GM21367 (cell line): Measurements from ENCODE around the gene NRL.
A peak's percentile ranks its signal among the peaks of the same experiment; 100 is the strongest.

Experiments
- ATAC-seq: cut with Tn5 transposase; IDR thresholded peaks from one replicate; pipeline ENCODE4 v1.9.1; 2021; ENCODE audit not compliant: unreplicated experiment

The NRL gene

DNA sequence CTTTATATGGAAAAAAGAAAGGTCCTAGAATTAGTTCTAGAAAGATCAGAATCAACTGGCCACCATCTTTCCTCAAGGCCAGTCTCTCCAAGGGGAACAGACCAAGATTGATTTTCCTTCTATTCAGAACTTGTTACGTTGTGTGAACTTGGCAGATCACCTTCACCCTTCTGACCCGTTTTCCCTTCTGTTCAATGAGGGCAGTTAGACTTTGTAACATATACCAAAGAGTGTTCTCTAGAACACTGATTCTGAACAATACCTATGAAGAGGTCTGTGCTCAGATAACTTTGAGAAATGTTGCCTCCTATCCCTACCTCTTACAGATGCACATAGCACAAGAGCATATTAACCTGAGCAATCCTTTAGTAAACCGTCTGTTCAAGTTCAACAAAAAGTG lies 31.3 kb downstream of the NRL start:
- no peak for ATAC-seq

DNA sequence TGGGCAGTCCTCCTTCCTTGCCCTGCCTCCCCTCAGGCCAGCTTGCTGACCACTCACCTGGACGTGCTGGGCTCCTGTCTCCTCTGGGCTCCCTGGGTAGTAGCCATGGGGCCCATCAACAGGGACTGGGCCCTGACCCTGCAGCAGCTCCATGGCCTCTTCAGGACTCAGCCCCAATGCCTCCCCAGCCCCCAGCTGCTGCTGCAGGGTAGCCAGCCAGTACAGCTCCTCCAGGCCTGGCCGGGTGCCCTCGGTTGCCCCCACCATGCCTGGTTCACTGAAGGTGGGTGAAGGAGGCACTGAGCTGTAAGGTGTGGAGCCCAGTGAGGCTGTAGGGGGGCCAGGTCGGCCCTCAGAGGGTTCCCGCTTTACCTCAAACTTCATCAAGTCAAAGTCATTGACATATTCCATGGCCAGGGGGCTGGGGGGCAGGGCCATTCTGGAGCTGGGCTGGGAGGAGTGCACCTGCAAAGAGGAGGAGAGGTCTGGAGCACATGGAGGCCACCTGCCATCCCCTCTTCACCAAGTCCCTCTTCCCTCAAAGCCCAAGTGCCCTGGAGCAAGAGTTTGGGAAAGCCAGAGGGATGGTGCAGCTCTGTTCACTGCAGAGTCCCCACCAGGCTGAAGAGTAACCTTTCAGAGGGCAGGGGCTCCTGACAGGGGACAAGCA lies 32.2 kb downstream of the NRL start:
- ATAC-seq = no peak

DNA sequence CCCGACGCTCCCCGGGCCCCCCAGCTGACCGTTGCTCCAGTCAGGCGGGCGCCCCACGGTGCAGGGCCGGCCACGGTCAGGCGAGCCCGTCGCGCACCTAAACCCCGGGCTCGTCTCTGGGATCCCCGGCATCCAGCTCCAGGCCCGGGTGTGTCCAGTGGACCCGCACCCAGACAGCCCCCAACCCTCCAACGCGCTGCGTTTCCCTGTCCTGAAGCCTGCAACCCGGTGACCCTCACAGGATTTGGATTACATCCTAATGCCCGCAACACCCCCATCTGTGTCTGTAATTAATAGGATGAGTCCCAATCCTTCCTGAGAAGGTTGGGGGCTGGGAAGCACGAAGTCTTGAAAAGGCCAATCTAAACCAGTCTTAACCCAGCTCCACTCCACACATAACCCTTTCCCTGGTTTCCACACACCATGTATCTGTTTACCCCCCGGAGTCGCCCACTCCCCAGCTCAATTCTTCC lies 33.0 kb downstream of the NRL start:
- no peak for ATAC-seq

DNA sequence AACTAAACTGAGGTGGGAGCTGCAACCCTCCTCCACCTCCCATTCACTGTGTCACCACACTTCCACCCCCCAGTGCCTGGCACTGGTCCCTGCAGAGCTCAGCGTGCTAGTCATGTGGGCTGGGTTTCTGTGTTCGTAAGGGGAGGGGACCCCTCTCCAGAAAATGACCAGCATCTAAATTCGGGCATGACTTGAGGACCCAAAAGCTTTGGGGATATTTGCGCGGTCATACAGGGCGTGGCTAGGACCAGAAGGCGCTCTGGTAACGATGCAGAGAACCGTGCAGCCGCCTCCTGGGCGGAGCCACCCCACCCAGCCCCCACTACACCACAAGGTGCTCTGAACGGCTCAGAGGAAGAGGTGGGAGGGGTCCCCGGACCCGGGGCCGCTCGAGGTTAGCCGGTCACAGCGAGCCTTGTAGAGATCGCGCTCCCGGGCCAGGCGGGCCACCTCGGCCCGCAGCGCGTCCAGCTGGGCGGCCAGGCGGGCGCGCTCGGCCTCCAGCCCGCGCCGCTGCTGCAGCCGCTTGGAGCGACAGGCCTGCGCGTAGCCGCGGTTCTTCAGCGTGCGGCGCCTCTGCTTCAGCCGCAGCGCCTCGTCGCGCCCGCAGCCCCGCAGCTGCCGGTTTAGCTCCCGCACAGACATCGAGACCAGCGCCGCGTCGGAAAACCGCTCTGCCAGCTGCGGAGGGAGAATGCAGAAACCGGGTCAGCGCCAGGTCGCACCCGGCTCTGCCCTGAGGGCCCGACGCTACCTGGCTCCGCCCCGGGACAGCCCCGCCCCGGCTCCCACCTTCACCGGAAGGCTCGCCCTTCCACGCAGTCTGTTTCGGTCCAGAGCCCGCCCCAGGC lies 33.6 kb downstream of the NRL start:
- peak; percentile 88 for ATAC-seq

DNA sequence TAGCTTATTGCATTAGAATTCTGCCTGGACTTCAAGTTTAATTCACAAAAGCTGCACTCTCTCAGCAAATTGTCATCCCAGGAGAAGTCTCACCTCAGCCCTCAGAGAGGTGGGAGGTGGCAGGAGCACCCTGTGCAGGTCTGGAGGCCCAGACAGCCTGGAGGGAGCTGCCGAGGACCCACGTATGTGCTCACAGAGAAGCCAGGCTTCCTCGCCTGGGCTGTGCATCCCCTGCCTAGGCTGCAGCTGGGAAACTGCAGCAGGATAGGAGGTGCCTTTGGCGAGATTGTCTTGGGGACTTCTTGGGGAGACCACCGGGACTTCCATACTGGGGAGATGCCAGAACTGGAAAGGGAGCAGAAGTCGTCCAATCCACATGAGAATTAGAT lies 34.6 kb downstream of the NRL start:
- no peak for ATAC-seq

DNA sequence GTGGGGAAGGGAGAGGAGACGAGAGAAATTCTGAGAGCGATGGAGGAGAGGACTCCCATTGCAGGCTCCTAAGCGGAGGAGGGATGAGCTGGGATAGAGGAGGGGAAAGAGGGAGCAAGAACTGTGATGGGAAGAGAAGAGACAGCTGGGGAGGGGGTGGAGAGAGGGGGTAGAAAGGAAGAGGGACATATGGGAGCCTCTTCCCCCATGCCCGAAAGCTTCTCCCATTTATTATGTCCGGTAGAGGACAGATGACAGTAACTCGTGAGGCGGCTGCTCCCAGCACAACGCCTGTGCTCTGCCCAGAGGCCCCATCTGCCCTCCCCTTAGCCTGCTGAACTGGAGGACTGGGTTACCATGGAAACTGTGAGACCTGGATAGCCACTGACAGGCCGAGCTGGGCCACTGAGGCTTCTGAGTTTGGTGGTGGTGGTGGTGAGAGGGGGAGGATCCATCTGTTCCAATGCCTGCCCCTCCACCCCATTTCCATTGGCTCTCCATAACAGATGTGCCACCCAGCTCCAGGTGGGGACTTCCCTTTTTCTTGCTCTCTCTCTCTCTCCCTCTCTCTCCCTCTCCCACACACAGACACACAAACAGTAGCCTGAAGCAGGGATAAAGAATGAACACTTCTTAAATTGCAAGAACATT lies 35.1 kb downstream of the NRL start:
- no peak for ATAC-seq

DNA sequence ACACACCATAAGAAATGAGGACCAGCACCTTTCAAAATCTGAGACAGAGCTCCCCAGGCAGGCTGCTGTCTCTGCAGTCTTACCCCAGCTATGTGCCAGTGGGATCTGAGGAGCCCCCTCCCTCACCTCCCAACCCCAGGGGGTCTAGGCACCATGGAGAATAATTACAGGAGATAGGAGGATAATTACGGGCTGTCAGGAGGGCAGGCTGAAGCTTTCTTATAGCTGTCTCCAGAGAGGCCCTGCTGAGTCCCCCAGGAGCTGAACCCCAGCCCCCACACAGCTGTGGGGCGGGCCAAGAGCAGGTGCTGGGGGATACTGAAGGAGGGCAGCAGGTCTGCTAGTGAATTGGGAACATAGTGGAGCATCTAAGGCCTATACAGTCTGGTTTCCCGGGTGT lies 36.6 kb downstream of the NRL start:
- no peak for ATAC-seq

DNA sequence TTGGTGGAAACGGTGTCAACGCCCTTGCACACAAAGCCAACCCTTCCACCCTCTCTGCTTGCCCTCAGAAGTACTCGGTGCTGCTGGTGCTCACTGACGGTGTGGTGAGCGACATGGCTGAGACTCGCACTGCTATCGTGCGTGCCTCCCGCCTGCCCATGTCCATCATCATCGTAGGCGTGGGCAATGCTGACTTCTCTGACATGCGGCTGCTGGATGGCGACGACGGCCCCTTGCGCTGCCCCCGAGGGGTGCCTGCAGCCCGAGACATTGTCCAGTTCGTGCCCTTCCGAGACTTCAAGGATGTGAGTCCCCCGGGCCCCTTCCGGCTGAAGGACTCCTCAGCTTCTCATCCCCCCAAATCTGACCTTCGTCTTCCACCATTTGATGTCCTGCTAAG lies 37.7 kb downstream of the NRL start:
- no peak for ATAC-seq

DNA sequence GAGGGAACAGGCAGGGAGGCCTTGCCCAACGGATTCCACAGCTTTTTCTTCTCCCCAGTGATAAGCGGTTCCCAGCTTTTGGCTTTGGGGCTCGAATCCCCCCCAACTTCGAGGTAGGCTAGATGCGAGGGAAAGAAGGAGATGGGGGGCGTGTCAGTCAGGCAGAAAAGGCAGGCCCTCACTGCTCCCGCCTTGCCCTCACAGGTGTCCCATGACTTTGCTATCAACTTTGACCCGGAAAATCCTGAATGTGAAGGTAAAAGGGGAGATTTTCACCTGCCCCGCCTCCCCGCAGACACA lies 38.5 kb downstream of the NRL start:
- no peak for ATAC-seq

DNA sequence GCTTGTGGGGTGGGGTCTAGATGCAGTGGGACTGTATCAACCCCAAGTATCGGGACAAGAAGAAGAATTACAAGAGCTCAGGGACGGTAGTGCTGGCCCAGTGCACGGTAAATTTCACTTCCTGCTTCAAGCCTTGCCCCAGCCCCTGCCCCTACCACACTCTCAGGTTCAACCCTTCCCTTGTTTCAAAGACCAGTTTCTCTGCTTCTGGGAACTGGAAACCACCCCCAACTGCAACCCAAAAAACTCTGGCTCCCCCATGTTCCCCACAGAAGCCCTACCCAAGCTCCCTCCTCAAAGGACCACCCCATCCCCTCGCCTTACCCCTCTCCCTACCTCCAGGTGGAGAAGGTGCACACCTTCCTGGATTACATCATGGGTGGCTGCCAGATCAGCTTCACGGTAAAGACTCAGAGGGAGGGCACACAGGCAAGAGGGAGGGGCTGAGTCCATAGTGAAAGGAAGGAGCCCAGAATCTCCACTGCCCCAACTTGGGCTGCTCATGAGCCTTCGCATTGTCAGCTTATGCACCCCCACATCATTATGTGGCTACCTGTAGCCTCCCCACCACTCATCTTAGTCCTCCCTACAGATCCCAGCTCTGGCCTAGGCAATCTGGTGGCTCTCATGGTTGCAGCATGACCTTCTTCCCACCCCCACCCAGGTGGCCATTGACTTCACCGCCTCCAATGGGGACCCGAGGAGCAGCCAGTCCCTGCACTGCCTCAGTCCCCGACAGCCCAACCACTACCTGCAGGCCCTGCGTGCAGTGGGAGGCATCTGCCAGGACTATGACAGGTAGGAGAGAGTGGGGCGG lies 39.1 kb downstream of the NRL start:
- no peak for ATAC-seq

DNA sequence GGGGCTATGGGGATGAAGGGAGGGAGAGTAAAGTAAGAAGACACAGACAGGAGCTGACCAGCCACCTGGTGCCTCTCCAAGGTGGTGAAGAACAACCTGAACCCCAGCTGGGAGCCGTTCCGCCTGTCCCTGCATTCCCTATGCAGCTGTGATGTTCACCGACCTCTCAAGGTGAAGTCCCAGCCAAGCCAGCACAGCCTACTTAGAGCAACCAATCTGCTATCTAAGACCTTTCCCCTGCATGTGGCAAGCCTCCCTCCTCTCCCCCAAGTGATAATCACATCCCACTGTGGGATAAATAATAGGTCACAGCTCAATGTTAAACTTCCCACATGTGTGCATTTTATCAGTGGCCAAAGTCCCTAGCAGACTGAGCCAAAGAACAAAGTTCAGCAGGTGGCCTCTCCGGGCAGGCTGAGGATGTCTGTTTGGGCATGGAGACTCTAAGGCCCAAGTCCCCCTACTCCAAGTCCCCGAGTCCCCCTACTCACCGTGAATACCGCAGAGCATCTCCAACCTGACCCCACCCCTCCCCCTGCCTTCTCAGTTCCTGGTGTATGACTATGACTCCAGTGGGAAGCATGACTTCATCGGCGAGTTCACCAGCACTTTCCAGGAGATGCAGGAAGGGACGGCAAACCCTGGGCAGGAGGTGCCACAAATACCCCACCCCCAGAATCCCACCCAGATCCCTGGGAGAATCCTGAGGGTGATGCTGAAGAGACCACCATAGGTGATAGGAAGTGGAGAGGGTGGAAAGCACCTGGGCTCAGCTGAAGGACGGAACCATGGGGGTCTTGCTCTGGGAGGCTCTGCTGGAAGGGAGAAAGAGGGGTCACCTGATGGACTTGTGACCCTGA lies 39.9 kb downstream of the NRL start:
- no peak for ATAC-seq

DNA sequence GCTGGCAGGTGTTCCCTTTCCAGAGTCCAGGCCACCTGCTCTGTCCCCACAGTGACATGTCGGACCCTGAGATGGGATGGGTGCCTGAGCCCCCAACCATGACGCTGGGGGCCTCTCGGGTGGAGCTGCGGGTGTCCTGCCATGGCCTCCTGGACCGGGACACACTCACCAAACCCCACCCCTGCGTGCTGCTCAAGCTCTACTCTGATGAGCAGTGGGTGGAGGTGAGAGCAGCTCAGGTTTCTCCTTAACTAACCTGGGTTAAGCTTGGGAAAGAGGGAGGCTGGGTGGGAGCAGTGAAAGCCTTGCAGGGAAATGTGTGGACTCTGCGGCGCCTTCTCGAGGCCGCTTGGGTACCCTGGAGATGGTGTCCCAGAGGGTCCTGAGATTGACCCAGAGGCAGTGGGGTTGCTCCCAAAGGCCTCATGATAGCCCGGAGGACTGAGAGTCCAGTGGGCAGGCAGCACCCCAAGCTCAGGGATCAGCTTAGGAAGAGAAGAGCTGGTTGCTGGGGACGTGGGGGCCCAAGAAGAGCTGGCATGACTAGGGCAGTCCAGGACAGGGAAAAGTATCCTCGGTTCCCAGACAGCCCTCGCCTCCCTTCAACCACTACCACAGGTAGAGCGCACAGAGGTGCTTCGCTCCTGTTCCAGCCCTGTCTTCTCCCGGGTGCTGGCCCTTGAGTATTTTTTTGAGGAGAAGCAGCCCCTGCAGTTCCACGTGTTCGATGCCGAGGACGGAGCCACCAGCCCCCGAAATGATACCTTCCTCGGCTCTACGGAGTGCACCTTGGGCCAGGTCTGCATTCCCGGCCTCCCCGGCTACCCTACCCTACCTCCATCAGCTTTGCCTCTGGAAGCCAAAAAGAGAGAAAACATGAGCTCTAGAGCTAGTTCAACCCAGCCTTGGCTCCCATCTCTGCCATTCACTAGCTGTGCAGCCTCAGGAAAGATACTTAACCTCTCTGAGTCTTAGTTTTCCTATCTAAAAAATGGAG lies 41.6 kb downstream of the NRL start:
- no peak for ATAC-seq

DNA sequence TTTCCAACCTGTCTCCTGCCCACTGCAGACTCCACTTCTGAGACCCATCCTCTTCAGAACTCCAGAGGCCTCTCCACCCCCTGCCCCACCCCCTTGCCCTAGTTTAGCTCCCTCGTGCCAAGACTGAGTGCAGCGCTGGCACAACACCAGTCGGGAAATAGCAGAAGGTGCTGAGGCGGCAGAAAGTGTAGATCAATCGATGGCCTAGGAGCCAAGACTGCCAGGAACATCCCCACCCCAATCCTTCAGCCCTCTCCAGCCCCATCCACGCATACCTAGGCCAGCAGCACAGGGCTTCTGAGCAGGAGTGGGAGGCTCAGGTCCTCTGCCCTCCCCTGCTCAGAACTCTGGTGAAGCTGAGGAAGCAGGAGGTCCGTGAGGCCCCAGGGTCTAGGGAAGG lies 42.3 kb downstream of the NRL start:
- ATAC-seq = no peak

DNA sequence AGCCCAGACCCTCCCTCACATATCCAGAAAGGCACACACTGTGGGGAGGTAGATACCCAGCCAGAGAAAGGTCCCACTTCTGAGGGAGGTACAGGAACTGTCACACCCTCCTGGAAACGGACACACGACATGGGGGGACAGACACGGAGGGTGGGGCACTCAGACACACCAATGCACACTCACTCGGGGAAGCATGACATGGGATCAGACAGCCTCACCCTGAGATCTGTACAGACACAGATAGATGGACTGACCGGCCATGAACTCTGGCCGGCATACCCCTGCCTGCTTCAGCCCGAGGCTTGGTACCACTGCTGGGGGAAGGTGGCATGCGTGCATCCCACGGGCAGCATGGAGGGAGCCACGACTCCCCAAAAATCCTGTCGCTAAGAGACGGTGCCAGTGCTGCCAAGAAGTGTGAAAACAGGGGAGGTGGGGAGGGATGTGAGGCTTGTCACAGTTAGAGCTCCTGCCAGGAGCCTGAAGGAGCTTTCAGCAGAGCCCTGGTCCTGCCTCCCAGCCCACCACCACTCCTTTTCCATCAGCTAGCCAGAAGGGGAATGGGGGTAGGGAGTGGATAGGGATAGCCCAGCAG lies 42.8 kb downstream of the NRL start:
- ATAC-seq = no peak

DNA sequence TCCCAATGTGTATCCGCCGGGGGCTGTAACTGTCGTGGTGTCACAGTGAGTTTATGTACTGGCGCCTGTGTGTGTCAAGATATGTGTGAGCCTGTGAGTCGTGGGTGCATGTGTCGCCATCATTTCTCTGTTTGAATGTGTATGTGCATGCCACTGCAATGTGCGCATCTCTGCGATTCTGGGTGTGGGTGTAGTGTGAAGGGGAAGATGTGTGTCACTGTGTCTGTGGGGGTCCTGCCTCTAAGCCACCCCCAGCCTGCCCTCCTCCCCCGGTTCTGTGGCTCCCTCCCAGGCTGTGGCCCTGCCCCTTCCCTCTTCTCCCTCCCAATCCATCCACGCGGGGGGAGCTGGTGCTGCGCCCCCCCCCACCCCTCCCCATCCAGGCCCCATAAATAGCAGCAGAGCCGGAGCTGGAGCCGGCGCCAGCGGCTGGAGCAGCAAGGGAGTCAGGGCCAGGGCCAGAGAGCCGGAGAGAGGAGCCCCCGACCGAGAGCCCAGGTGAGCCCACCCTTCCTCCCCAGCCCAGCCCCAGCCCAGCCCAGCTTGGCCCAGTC lies 43.5 kb downstream of the NRL start, which contains the start of gene CPNE6:
Gene CPNE6, plus strand, starts transcription at position 419 of the 554 bp plus-strand sequence. CDS start 1,375 bp downstream, outside the sequence.
- ATAC-seq = no peak

DNA sequence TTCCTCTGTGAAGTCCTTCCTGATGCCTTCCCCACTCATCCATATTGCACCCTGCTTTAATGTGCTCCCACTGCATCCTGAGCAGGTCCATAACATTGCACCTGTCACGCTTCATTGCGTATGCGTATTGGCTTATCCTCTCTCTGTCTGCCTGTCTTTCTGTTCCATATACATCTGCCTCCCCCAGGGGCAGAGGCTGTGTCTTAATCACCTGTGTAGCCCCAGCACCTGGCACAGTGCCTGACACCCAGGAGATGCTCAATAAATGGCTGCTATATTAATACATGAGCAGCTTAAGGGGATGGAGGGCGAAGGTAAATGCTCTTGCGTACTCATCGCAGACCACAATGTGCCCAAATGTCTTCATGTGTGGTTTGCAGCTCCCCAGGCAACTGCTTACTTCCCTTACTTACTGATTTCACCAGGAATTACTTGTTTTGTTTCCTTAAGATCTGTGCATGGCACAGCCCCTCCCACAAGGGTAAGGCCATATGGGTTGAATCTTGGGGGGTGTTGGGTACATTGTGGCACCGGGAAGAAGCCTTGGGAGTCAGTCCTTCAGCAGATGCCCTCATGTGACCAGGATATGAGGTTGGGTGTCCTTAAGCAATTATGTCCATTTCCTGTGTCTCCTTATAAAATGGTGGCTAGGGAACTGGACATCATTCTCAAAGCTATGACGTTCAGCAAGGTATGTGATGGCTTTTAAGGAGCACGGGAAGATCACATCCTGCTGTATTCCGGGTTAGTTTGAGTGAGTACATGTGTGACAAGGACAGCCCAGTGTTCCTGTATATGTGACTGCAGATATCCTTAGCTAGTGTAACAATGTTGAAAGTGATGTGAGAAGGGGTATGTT lies 44.2 kb downstream of the NRL start:
- no peak for ATAC-seq

DNA sequence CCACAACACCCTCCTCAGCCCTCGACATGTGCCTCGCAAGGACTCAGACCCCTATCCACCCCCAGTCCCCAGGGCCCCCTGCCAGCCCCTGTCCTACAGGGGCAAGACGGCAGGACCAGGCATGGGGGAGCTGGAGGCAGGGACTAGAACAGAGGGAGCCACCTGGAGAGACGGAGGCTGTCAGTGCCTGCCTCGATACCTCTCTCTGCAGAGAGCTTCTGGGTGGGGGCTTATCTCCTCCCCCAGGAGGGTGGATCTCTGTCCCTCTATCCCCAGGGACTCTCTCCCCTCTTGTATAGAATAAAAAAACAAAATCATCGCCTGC lies 45.4 kb downstream of the NRL start:
- no peak for ATAC-seq
